Activated CD4-positive, alpha-beta T cell treated with anti-CD3 and anti-CD28 coated beads, Interleukin-2, amount 50 U/mL, for 16 hours (primary cell): ENCODE measurements around the gene NSMF.

ENCODE experiments used
- DNase-seq: peaks from one replicate; pipeline ENCODE4 v3.0.0-alpha.2; 2020

NSMF gene

DNA sequence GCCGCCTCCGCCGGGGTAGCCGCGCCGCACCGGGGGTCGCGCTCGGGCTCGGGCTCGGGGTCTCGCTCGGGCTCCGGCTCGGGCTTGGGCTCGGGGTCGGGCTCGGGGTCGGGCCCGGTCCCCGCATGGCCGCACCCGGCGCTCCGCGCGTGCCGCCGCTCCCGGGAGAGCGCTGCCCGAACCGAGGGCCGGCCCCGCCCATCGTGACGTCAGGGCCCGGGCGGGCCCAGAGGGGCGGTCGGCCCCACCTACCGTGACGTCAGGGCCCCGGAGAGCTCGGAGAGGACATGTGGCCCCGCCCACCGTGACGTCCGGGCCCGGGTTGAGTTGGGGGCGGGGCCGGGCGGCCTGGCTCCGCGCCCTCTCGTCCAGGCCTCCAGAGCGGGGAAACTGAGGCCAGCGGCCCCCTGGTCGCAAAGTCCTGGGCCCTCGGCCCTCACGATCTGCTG is at the start of gene NSMF:
Gene NSMF (minus strand): TSS at position 183 of the 449 bp plus-strand sequence. CDS start 232 bp downstream, outside the sequence.
- DNase-seq, result peak; percentile 94

- DNase-seq, result no peak
These were observed 47.6 kb upstream of the NSMF start for GRCh38 chr9:137506702-137507171.

GRCh38 chr9:137506274-137506673 is 47.1 kb upstream of the NSMF start:
- no peak for DNase-seq

- no peak for DNase-seq
These were observed 46.4 kb upstream of the NSMF start for GRCh38 chr9:137505421-137506140.

DNA sequence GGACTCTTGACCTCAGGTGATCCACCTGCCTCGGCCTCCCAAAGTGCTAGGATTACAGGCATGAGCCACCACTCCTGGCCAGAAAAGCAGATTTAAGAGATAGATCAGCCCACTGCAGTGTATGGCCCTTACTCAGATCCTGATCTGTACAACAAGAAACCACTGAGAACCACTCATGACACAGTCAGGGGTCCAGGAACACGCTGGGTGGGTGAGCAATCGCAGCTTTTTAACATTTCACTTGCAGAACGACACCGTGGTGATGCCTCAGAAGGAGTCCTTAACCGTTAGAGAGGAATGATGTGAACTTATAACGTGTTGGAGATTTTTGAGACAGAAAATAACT is 45.3 kb upstream of the NSMF start:
- DNase-seq, result no peak

DNA sequence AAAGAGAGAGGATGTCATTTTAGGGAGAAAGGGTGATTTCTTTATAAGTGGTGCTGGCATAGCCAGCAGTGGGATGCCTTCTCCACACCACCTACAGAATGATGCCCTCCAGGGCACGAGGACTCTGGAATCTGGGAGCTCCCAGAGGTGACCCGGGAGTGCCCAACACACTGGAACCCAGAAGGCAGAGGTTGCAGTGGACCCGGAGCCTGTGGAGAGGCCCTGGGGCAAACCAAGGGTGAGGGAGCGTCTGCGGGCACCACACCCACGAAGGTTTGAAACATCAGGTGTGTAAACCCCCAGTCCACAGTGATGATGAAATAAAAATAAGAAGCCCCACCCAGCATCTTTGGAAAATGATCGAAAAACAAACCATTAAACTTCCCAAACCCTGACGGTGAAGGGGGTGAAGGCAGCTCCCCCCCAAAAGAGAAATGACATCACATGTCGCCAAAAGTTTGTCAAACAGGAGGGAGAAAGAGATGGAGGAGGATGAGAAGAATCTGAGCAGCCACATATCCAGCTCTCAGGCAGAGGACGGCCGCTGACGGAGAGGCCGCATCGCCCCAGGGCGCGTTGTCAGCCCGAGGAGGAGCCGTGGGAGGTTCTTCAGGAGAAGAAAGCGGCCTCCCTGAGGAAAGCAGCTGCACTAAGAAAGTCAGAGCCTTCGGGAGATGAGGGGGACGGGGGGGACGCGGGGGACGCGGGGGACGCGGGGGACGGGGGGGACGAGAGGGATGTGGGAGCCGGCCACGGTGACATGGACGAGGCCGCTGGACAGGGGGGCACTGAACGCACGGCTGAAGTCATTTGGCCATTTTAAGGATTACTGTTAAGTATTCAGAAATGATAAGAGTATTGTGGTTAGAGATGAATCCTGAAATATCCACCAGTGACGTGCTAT is 43.1 kb upstream of the NSMF start:
- DNase-seq, result no peak

GRCh38 chr9:137501457-137501856 is 42.3 kb upstream of the NSMF start:
- no peak for DNase-seq

GRCh38 chr9:137500666-137501397 is 41.7 kb upstream of the NSMF start:
- DNase-seq, result no peak

- no peak for DNase-seq
These were observed 40.9 kb upstream of the NSMF start for GRCh38 chr9:137499858-137500661.

GRCh38 chr9:137499416-137499815 is 40.3 kb upstream of the NSMF start:
- DNase-seq, result no peak

GRCh38 chr9:137498720-137499150 is 39.6 kb upstream of the NSMF start:
- DNase-seq, result no peak

DNA sequence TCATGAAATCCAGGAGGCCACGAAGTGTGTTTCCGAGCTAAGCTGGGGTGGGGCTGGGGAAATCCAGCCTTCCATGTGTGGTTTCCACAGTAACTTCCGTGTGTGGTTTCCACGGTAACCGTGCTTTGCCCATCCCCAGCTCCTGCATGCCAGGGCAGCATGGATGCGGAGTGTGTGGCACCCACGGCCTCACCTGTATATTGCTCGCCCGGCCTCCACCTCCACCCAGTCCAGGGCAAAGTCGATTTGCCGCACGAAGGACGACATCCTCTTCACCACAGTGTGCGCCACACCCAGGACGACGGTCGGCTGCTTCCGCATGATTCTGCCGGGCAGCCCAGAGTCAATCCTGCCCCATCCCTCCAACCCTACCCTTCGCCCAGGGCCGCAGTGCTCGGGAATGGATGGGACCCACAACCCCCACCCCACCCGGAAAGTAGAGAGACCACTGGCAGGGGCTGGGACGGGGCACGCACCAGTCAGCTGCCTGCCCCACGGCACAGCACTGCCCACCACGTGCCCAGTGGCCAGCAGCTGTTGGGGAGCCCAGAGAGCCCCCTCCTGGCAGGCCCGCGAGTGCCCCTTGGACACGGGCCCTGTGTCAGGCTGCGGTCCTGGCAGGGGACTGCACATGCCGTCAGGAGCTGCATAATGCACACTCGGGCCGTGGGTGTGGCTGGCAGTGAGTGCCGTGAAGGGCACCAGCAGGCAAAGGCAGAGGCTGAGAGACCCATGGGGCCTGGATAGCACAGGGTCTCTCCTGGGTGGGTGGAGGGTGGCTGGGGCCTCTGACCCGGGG is 39.0 kb upstream of the NSMF start:
- DNase-seq, result no peak

GRCh38 chr9:137496601-137497375 is 37.7 kb upstream of the NSMF start:
- DNase-seq, result no peak

DNA sequence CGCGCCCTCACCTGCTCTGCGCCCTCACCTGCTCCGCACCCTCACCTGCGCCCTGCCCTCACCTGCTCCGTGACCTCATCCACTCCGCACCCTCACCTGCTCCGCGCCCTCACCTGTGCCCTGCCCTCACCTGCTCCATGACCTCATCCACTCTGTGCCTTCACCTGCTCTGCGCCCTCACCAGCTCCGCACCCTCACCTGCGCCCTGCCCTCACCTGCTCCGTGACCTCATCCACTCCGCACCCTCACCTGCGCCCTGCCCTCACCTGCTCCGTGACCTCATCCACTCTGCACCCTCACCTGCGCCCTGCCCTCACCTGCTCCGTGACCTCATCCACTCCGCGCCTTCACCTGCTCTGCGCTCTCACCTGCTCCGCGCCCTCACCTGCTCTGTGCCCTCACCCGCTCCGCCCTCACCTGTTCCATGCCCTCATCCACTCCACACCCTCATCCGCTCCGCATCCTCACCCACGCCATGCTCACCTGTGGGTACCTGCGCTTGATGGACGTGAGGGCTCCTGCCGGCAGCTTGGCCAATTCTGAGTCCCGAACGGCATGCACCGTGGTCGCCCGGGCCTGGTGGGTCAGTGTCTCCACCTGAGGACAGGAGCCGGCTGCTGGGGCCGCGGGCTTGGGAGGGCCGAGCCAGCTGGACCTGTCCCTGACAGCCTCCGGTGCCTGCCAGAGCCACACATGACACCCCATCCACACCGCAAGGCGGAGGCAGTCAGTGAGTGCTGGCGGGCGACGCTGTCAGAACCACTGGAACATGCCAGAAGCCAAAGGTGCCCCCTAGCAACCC is 35.6 kb upstream of the NSMF start:
- no peak for DNase-seq

GRCh38 chr9:137494104-137494544 is 35.0 kb upstream of the NSMF start:
- DNase-seq, result no peak

GRCh38 chr9:137493364-137494103 is 34.4 kb upstream of the NSMF start:
- DNase-seq, result no peak

GRCh38 chr9:137492464-137493363 is 33.6 kb upstream of the NSMF start:
- DNase-seq, result peak; percentile 19
